GM04504 (cell line): ENCODE measurements around the gene ROGDI.
"Not testable (repeated sequence)": the region's sequence is repeated elsewhere in the genome, so short reads cannot be mapped to it uniquely, and the experiment has no call there.

ENCODE experiments used
- DNase-seq: peaks from one replicate; pipeline ENCODE4 v3.0.0-alpha.2; 2012; ENCODE audit warnings: low read depth

ROGDI gene

DNA sequence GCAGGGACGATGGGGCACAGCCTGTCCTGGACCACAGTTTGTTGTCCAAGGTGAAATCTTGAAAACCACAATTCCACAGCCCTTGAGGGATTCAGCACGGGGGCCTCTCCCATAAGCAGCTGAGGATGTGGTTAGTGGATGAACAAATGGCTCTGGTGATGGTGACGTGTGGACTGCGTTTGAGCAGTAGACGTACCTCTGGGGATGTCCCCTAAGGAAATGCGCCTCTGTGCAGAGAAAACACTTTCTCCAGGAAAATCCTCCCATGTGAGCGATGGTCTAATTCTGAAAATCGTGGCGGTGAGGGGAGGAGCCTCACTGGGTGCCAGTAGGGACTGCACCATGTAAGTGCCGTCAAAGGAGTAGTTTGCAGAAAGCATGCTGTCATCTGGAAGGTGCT lies 11.6 kb downstream of the ROGDI start:
- no peak for DNase-seq

GRCh38 chr16:4790261-4790660 lies 12.2 kb downstream of the ROGDI start:
- no peak for DNase-seq

DNA sequence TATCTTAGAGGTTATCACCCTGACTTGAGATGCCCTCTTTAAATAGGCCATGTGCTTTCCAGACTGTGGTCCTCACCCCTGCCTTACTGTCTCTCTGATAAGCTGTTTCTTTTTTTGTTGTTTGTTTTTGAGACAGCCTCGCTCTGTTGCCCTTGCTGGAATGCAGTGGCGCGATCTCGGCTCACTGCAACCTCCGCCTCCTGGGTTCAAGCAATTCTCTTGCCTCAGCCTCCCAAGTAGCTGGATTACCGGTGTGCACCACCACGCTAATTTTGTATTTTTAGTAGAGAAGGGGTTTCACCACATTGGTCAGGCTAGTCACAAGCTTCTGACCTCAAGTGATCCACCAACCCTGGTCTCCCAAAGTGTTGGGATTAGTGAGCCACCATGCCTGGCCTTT lies 13.5 kb downstream of the ROGDI start:
- DNase-seq, result no peak

GRCh38 chr16:4788489-4788889 lies 13.9 kb downstream of the ROGDI start:
- DNase-seq, result no peak

GRCh38 chr16:4787627-4788482 lies 14.6 kb downstream of the ROGDI start, which contains the start of gene SEPTIN12:
TSS of gene SEPTIN12 (minus strand) at chr16:4788345. CDS start at chr16:4787645, 700 bp downstream.
- no peak for DNase-seq

GRCh38 chr16:4787068-4787467 lies 15.4 kb downstream of the ROGDI start:
- no peak for DNase-seq

- DNase-seq, result no peak
Measured at GRCh38 chr16:4785758-4786433, 16.5 kb downstream of the ROGDI start.

GRCh38 chr16:4784444-4784987 lies 17.9 kb downstream of the ROGDI start:
- not testable (repeated sequence) for DNase-seq

- DNase-seq, result no peak
Measured at GRCh38 chr16:4783951-4784336, 18.5 kb downstream of the ROGDI start.

- DNase-seq, result no peak
Measured at GRCh38 chr16:4783251-4783950, 19.0 kb downstream of the ROGDI start.

GRCh38 chr16:4780235-4780634 lies 22.2 kb downstream of the ROGDI start:
- DNase-seq, result no peak

- no peak for DNase-seq
Measured at GRCh38 chr16:4778050-4778392, 24.4 kb downstream of the ROGDI start.

GRCh38 chr16:4777339-4778049 lies 24.9 kb downstream of the ROGDI start:
- DNase-seq, result no peak

DNA sequence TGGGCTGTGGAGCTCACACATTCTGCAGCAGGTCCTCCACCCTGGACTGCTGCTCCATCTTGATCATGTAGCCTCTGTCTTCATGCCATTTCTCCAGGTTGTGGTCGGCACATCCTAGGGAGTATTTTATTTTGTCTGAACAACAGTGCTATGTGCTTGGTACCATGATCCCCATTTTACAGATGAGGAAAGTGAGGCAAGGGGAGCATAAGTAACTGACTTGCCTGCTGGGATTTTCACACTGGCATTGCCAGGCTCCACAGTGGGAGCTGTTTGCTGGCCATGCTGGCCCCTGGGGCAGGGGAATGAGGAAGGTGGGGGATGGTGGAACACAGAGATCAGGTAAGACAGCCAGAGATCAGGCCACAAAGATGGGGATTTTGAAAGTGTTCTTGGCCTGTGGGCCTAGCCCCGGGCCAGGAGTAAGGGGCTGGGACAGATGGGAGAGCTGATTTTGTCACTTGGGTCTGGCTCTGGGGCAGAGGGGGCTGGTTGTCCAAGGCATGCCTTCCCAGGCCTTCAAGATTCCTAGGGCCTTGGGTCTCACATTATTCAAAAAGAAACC lies 26.2 kb downstream of the ROGDI start:
- no peak for DNase-seq

DNA sequence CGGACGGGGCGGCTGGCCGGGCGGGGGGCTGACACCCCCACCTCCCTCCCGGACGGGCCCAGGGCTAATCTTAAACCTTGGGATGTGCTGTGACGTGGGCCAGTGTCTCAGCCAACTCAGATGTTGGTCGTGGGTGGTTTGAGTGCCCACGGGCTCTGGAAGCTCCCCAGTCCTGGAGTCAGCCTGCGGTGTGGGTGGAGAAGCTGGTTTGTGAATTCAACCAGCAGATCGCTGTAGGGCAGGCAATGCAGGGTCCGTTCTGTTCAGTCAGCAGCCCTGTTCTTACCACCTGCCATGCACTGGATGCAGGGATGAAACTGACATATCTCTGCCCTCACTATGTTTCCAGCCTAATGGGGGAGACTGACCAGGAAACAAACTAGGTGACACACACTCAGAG lies 27.4 kb downstream of the ROGDI start:
- no peak for DNase-seq

DNA sequence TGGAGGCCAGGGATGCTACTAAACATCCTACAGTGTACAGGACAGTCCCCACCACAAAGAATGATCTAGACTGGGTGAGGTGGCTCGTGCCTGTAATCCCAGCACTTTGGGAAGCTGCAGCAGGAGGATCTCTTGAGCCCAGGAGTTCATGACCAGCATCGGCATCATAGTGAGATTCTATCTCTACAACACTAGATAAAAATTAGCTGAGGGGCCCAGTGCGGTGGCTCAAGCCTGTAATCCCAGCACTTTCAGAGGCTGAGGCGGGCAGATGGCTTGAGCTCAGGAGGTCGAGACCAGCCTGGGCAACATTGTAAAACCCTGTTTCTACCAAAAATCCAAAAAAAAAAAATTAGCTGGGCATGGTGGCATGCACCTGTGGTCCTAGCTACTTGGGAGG lies 30.1 kb downstream of the ROGDI start:
- DNase-seq, result no peak

- DNase-seq, result no peak
Measured at GRCh38 chr16:4771646-4772045, 30.8 kb downstream of the ROGDI start.

DNA sequence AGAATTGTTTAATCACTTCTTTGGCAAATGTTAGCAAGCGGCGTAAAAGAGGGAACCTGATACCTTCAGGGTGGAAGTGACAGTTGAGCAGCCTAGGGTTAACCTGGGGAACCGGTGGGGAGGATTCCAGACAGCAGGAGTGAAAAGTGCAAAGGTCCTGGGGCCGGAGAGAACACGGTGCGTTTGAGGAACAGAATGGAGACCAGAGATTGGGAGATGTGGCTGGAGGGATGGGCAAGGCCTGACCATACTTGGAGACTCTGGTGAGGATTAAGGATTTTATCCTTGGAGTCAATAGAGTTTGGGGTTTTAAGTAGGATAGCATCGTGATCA lies 33.2 kb downstream of the ROGDI start:
- DNase-seq, result no peak

- peak; percentile 91 for DNase-seq
Measured at GRCh38 chr16:4768549-4769305, 33.7 kb downstream of the ROGDI start.

DNA sequence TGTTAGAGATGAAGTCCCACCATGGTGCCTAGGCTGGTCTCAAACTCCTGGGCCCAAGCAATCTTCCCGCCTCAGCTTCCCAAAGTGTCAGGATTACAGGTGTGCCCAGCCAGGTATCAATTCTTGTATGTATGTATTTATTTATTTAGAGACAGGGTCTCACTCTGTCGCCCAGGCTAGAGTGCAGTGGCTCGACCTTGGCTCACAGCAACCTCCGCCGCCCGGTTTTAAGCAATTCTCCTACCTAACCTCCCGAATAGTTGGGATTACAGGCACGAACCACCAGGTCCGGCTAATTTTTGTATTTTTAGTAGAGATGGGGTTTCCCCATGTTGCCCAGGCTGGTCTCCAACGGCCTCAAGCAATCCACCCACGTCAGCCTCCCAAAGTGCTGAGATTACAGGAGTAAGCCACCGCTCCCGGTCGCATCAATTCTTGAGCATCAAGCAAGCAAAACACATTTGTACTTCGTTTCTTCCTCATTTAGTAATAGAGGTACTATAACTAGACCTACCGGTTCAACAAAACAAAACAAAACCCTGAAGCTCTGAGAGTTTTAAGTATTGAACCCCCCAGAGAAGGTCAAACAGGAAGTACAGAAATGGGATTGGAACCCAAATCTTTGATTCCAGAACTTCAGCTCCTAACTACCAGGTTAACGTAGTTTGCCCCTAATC lies 34.4 kb downstream of the ROGDI start:
- no peak for DNase-seq
